Activated naive CD8-positive, alpha-beta T cell treated with anti-CD3 and anti-CD28 coated beads for 36 hours (primary cell): ENCODE data around the gene PLEKHM2. TPM values are rescaled to one million over a fixed set of nuclear protein-coding genes. Genes with fewer than 3 reads are reported as not detected.
A peak's percentile ranks its signal among the peaks of the same experiment; 100 is the strongest.
"Not testable (repeated sequence)": the region's sequence is repeated elsewhere in the genome, so short reads cannot be mapped to it uniquely, and the experiment has no call there.

Source experiments
- DNase-seq: peaks from one replicate; pipeline ENCODE4 v3.0.0; 2021
- H3K27ac Mint-ChIP-seq: one replicate; pipeline ENCODE4 v1.8.0; 2022; ENCODE audit warnings: mild to moderate bottlenecking, moderate library complexity, mixed read lengths
- H3K27me3 Mint-ChIP-seq: one replicate; pipeline ENCODE4 v1.8.0; 2022; ENCODE audit warnings: mild to moderate bottlenecking, mixed read lengths
- H3K36me3 Mint-ChIP-seq: one replicate; pipeline ENCODE4 v1.8.0; 2021; ENCODE audit warnings: mild to moderate bottlenecking, mixed read lengths
- H3K4me1 Mint-ChIP-seq: one replicate; pipeline ENCODE4 v1.8.0; 2021; ENCODE audit warnings: mixed read lengths
- H3K4me3 Mint-ChIP-seq: one replicate; pipeline ENCODE4 v1.8.0; 2022; ENCODE audit warnings: mild to moderate bottlenecking, moderate library complexity, mixed read lengths
- H3K9me3 Mint-ChIP-seq: one replicate; pipeline ENCODE4 v1.8.0; 2022; ENCODE audit warnings: mixed read lengths
- total RNA-seq, 2 experiments: library from RNA; stranded (reverse); gene quantifications; one replicate each; pipeline ENCODE4 v1.2.3, GENCODE V29; 2021

Gene PLEKHM2
- 10 to 100 TPM; 45.4 to 50.6 TPM for total RNA-seq

GRCh38 chr1:15684042-15684461 is at the start of gene PLEKHM2:
PLEKHM2 (plus strand) TSS chr1:15684320; CDS start chr1:15684559, 239 bp downstream.
- H3K9me3 Mint-ChIP-seq, result no peaks in the 10 kb centered on the region
- H3K4me3 Mint-ChIP-seq, result peak within 1 kb of the TSS; percentile 83
- peaks cover 27% of the 10 kb centered on the region for H3K4me1 Mint-ChIP-seq
- H3K36me3 Mint-ChIP-seq, result peaks cover 25% of the 10 kb centered on the region
- no peaks in the 10 kb centered on the region for H3K27me3 Mint-ChIP-seq
- peak; percentile 66 for DNase-seq
- H3K27ac Mint-ChIP-seq, result peak within 1 kb of the TSS; percentile 87

- Mint-ChIP-seq H3K9me3 (no peaks in the 10 kb centered on the region), H3K27me3 (no peaks in the 10 kb centered on the region), H3K4me3 (no peak overlapping the region), H3K4me1 (no peaks in the 10 kb centered on the region), H3K27ac (no peak overlapping the region), H3K36me3 (peaks cover 27% of the 10 kb centered on the region)
- DNase-seq, result no peak
These were observed 47.7 kb upstream of the PLEKHM2 start for GRCh38 chr1:15636436-15636835.

- Mint-ChIP-seq H3K4me1 (no peaks in the 10 kb centered on the region), H3K9me3 (no peaks in the 10 kb centered on the region), H3K27me3 (no peaks in the 10 kb centered on the region), H3K36me3 (peaks cover 26% of the 10 kb centered on the region), H3K4me3 (no peak overlapping the region), H3K27ac (no peak overlapping the region)
- DNase-seq, result no peak
These were observed 46.3 kb upstream of the PLEKHM2 start for GRCh38 chr1:15637826-15638225.

GRCh38 chr1:15639262-15639661 is 44.9 kb upstream of the PLEKHM2 start:
- Mint-ChIP-seq H3K9me3 (no peaks in the 10 kb centered on the region), H3K27me3 (no peaks in the 10 kb centered on the region), H3K27ac (no peak overlapping the region), H3K4me1 (no peaks in the 10 kb centered on the region), H3K4me3 (no peak overlapping the region), H3K36me3 (peaks cover 28% of the 10 kb centered on the region)
- DNase-seq, result no peak

DNA sequence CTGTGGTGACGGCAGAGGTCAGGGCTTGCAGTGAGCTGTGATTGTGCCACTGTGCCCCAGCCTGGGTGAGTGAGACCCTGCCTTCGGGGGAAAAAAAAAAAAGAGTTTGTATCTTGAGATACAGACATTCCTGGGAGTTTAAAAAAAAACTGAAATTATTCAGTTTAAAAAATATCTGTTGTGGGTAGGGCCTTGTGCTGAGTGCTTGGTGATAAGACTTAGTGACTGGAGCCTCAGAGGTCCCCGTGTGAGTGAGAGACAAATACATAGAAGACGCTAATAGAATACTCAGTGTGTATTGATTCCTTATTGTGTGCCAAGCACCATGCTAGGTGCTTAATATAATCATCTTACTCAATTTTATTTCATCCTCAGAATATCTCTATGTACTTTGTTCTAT is 44.2 kb upstream of the PLEKHM2 start:
- Mint-ChIP-seq H3K27ac (no peak overlapping the region), H3K4me1 (no peaks in the 10 kb centered on the region), H3K27me3 (no peaks in the 10 kb centered on the region), H3K36me3 (peaks cover 29% of the 10 kb centered on the region), H3K4me3 (no peak overlapping the region), H3K9me3 (no peaks in the 10 kb centered on the region)
- DNase-seq, result no peak

DNA sequence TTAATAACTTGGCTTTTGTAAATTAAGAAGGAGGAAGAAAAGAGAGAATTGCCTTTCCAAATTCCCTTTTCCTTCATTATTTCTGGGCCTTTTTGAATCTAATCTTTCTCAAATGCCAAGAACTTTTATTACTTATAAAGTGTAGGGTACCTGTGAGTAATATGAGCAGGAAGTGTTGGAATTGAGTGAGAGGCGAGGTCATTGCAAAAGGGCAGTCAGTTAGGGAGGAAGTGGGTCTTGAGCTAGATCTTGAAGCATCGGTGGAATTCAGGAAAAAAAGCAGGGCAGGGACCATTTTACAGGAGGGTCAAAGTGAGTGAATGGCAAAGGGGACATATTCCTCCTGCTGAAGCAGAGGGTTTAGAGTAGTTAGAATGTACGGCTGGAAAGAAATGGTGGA is 43.5 kb upstream of the PLEKHM2 start:
- H3K27ac Mint-ChIP-seq, result no peak overlapping the region
- H3K36me3 Mint-ChIP-seq, result peaks cover 35% of the 10 kb centered on the region
- H3K9me3 Mint-ChIP-seq, result no peaks in the 10 kb centered on the region
- no peak for DNase-seq
- H3K27me3 Mint-ChIP-seq, result no peaks in the 10 kb centered on the region
- no peaks in the 10 kb centered on the region for H3K4me1 Mint-ChIP-seq
- H3K4me3 Mint-ChIP-seq, result no peak overlapping the region

GRCh38 chr1:15649937-15650336 is 34.2 kb upstream of the PLEKHM2 start:
- H3K4me3 Mint-ChIP-seq, result no peak overlapping the region
- H3K36me3 Mint-ChIP-seq, result peaks cover 16% of the 10 kb centered on the region

GRCh38 chr1:15650433-15650832 is 33.7 kb upstream of the PLEKHM2 start:
- no peak overlapping the region for H3K27ac Mint-ChIP-seq
- no peaks in the 10 kb centered on the region for H3K27me3 Mint-ChIP-seq
- H3K9me3 Mint-ChIP-seq, result no peaks in the 10 kb centered on the region
- H3K4me1 Mint-ChIP-seq, result no peaks in the 10 kb centered on the region
- peaks cover 11% of the 10 kb centered on the region for H3K36me3 Mint-ChIP-seq
- DNase-seq, result no peak
- H3K4me3 Mint-ChIP-seq, result no peak overlapping the region

More at GRCh38 chr1:15649937-15650336, 34.2 kb upstream of the PLEKHM2 start:
- H3K27ac Mint-ChIP-seq, result no peak overlapping the region
- no peak for DNase-seq
- no peaks in the 10 kb centered on the region for H3K4me1 Mint-ChIP-seq
- H3K9me3 Mint-ChIP-seq, result no peaks in the 10 kb centered on the region
- no peaks in the 10 kb centered on the region for H3K27me3 Mint-ChIP-seq

GRCh38 chr1:15652130-15652529 is 32.0 kb upstream of the PLEKHM2 start:
- H3K36me3 Mint-ChIP-seq, H3K4me3 Mint-ChIP-seq, H3K9me3 Mint-ChIP-seq, H3K4me1 Mint-ChIP-seq, DNase-seq, H3K27me3 Mint-ChIP-seq: not testable (repeated sequence)
- peak overlapping the region; percentile 56 for H3K27ac Mint-ChIP-seq

GRCh38 chr1:15654091-15654690 is 29.9 kb upstream of the PLEKHM2 start:
- Mint-ChIP-seq H3K9me3 (no peaks in the 10 kb centered on the region), H3K27ac (no peak overlapping the region), H3K4me1 (no peaks in the 10 kb centered on the region), H3K4me3 (no peak overlapping the region), H3K27me3 (no peaks in the 10 kb centered on the region), H3K36me3 (peaks cover 10% of the 10 kb centered on the region)
- no peak for DNase-seq

DNA sequence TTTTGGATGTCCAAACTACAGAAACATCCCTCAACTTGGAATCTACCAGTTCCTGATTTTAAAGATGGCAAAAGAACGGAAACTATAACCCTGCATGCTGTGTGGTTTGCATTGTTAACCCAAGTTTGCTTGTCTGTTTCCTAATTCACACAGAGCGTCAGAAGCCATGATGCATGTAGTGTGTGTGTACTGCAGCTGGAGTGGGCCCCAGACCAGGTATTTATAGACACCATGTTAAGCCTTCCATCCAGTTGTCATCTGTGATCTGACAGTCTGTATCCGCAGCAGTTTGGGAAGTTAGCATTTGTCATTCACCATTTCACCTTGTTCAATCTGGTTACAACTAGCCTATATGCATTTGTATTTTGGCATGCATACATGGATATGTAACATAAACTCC is 27.7 kb upstream of the PLEKHM2 start:
- H3K36me3 Mint-ChIP-seq, result peaks cover 24% of the 10 kb centered on the region

GRCh38 chr1:15657021-15657420 is 27.1 kb upstream of the PLEKHM2 start:
- Mint-ChIP-seq H3K36me3 (peaks cover 19% of the 10 kb centered on the region), H3K27ac (peak overlapping the region; percentile 9), H3K9me3 (no peaks in the 10 kb centered on the region), H3K4me1 (no peaks in the 10 kb centered on the region), H3K27me3 (no peaks in the 10 kb centered on the region), H3K4me3 (no peak overlapping the region)
- no peak for DNase-seq

More for the DNA sequence above, 27.7 kb upstream of the PLEKHM2 start:
- DNase-seq, result no peak
- Mint-ChIP-seq H3K9me3 (no peaks in the 10 kb centered on the region), H3K4me3 (no peak overlapping the region), H3K27ac (no peak overlapping the region), H3K4me1 (no peaks in the 10 kb centered on the region), H3K27me3 (no peaks in the 10 kb centered on the region)

DNA sequence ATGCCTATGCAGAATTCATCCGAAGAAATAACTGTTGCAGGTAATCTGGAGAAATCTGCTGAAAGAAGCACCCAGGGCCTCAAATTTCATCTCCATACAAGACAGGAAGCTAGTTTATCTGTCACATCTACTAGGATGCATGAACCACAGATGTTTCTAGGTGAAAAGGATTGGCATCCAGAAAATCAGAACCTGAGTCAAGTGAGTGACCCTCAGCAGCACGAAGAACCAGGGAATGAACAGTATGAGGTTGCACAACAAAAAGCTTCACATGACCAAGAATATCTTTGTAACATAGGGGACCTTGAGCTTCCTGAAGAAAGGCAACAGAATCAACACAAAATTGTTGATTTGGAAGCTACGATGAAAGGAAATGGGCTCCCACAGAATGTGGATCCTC is 24.0 kb upstream of the PLEKHM2 start:
- Mint-ChIP-seq H3K9me3 (no peaks in the 10 kb centered on the region), H3K27me3 (no peaks in the 10 kb centered on the region), H3K4me1 (no peaks in the 10 kb centered on the region), H3K27ac (no peak overlapping the region), H3K4me3 (no peak overlapping the region), H3K36me3 (peaks cover 14% of the 10 kb centered on the region)
- DNase-seq, result no peak

DNA sequence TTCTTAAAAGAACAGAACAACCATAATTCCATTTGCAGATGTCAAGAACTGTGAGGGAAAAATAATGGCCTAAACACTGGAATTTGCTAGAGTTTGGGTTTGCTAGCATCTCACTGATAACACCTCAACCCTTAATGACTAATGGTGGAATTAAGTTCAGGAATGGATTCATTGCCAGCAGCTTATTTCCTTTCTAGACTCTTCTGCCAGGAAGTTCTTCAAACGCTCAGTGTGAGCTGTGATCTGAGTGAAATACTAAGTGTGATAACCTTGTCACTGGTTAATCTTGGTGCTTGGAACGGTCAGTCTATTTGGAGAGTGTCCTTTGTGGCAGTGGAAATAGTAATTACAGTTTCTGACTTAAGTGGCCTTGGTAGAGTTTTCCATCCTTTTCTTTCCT is 21.6 kb upstream of the PLEKHM2 start:
- Mint-ChIP-seq H3K36me3 (peaks cover 14% of the 10 kb centered on the region), H3K27ac (no peak overlapping the region), H3K9me3 (no peaks in the 10 kb centered on the region), H3K27me3 (no peaks in the 10 kb centered on the region), H3K4me3 (no peak overlapping the region), H3K4me1 (no peaks in the 10 kb centered on the region)
- no peak for DNase-seq

DNA sequence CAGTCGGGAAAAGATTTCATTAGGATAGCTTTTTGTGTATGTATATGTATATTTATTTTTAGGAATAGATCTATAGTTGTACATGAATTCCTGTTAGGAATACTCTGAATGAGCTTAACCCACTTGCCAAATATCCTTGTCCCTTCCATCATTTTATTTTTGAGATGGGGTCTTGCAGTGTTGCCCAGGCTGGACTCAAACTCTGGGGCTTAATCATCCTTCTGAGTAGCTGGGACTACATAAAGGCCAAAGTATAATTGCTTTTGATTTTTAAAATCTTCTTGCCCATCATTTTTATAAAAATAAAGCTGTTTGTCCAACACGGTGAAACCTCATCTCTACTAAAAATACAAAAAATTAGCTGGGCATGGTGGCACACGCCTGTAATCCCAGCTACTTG is 20.2 kb upstream of the PLEKHM2 start:
- H3K27me3 Mint-ChIP-seq, result no peaks in the 10 kb centered on the region
- peaks cover 14% of the 10 kb centered on the region for H3K36me3 Mint-ChIP-seq
- H3K27ac Mint-ChIP-seq, result no peak overlapping the region
- no peaks in the 10 kb centered on the region for H3K9me3 Mint-ChIP-seq
- DNase-seq, result no peak
- no peaks in the 10 kb centered on the region for H3K4me1 Mint-ChIP-seq
- no peak overlapping the region for H3K4me3 Mint-ChIP-seq

- DNase-seq, result no peak
- peaks cover 3% of the 10 kb centered on the region for H3K4me1 Mint-ChIP-seq
- no peak overlapping the region for H3K27ac Mint-ChIP-seq
- H3K27me3 Mint-ChIP-seq, result no peaks in the 10 kb centered on the region
- H3K4me3 Mint-ChIP-seq, result no peak overlapping the region
- no peaks in the 10 kb centered on the region for H3K9me3 Mint-ChIP-seq
- H3K36me3 Mint-ChIP-seq, result no peaks in the 10 kb centered on the region
These were observed 16.8 kb upstream of the PLEKHM2 start for GRCh38 chr1:15667362-15667761.
